ENCODE data around the gene ETV4.

ETV4 gene

GRCh38 chr17:43581613-43582012, 35.5 kb upstream of the ETV4 start:
- no peak overlapping the region for H3K27ac ChIP-seq (replicated peaks)
- no peak for DNase-seq (ENCODE audit: low read depth in 1 of 2, low spot score in 1 of 2)
- H3K4me3 ChIP-seq (replicated peaks; ENCODE audit: insufficient read depth, low read length) = no peak overlapping the region
- H3K27me3 ChIP-seq (ENCODE audit: insufficient read depth, poor library complexity, severe bottlenecking) = no peaks in the 10 kb centered on the region
- TF ChIP-seq CTCF (IDR thresholded peaks at IDR 0.05; ENCODE audit: insufficient read depth, low read length) (no peak), SPI1 (IDR thresholded peaks at IDR 0.05; ENCODE audit: borderline replicate concordance, low read depth) (no peak), GABPA (IDR thresholded peaks at IDR 0.05; ENCODE audit: low read depth) (no peak), POLR2AphosphoS5 (IDR thresholded peaks at IDR 0.05; ENCODE audit: low read depth) (no peak)
- TF ChIP-seq, protein P1, sequence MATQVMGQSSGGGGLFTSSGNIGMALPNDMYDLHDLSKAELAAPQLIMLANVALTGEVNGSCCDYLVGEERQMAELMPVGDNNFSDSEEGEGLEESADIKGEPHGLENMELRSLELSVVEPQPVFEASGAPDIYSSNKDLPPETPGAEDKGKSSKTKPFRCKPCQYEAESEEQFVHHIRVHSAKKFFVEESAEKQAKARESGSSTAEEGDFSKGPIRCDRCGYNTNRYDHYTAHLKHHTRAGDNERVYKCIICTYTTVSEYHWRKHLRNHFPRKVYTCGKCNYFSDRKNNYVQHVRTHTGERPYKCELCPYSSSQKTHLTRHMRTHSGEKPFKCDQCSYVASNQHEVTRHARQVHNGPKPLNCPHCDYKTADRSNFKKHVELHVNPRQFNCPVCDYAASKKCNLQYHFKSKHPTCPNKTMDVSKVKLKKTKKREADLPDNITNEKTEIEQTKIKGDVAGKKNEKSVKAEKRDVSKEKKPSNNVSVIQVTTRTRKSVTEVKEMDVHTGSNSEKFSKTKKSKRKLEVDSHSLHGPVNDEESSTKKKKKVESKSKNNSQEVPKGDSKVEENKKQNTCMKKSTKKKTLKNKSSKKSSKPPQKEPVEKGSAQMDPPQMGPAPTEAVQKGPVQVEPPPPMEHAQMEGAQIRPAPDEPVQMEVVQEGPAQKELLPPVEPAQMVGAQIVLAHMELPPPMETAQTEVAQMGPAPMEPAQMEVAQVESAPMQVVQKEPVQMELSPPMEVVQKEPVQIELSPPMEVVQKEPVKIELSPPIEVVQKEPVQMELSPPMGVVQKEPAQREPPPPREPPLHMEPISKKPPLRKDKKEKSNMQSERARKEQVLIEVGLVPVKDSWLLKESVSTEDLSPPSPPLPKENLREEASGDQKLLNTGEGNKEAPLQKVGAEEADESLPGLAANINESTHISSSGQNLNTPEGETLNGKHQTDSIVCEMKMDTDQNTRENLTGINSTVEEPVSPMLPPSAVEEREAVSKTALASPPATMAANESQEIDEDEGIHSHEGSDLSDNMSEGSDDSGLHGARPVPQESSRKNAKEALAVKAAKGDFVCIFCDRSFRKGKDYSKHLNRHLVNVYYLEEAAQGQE (IDR thresholded peaks at IDR 0.05; ENCODE audit: insufficient replicate concordance, low read depth) = no peak

DNA sequence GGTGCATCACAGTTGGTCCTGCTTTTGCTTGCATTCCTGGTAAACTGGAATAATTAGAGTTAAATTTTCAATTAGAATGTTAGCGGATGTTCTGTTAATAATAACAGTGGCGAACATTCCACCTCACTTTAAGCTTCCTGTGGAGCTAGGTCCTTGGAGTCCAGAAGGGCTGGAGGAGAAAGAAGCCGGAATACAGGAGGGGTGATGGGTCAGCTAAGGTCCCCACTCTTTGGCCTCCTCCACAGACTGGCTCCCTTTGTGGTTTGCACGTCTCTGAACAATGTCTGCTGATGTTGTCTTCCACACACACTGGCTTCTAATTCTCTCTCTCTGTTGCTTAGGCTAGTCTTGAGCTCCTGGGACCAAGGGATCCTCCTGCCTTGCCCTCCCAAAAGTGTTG, 35.0 kb upstream of the ETV4 start:
- H3K27ac ChIP-seq (replicated peaks) = no peak overlapping the region
- no peak for DNase-seq (ENCODE audit: low read depth in 1 of 2, low spot score in 1 of 2)
- H3K4me3 ChIP-seq (replicated peaks; ENCODE audit: insufficient read depth, low read length) = no peak overlapping the region
- H3K27me3 ChIP-seq (ENCODE audit: insufficient read depth, poor library complexity, severe bottlenecking) = no peaks in the 10 kb centered on the region
- TF ChIP-seq, protein P1 (IDR thresholded peaks at IDR 0.05; ENCODE audit: insufficient replicate concordance, low read depth) = no peak
- no peak for TF ChIP-seq SPI1 (IDR thresholded peaks at IDR 0.05; ENCODE audit: borderline replicate concordance, low read depth)
- TF ChIP-seq POLR2AphosphoS5 (IDR thresholded peaks at IDR 0.05; ENCODE audit: low read depth) = no peak
- no peak for TF ChIP-seq CTCF (IDR thresholded peaks at IDR 0.05; ENCODE audit: insufficient read depth, low read length)
- TF ChIP-seq GABPA (IDR thresholded peaks at IDR 0.05; ENCODE audit: low read depth) = no peak

GRCh38 chr17:43579566-43580140, 33.5 kb upstream of the ETV4 start:
- Histone ChIP-seq H3K4me3 (replicated peaks; ENCODE audit: insufficient read depth, low read length) (no peak overlapping the region), H3K27ac (replicated peaks) (no peak overlapping the region), H3K27me3 (ENCODE audit: insufficient read depth, poor library complexity, severe bottlenecking) (no peaks in the 10 kb centered on the region)
- DNase-seq (ENCODE audit: low read depth in 1 of 2, low spot score in 1 of 2) = no peak
- TF ChIP-seq, protein P1 (IDR thresholded peaks at IDR 0.05; ENCODE audit: insufficient replicate concordance, low read depth) = no peak
- no peak for TF ChIP-seq SPI1 (IDR thresholded peaks at IDR 0.05; ENCODE audit: borderline replicate concordance, low read depth)
- TF ChIP-seq GABPA (IDR thresholded peaks at IDR 0.05; ENCODE audit: low read depth) = no peak
- no peak for TF ChIP-seq POLR2AphosphoS5 (IDR thresholded peaks at IDR 0.05; ENCODE audit: low read depth)
- no peak for TF ChIP-seq CTCF (IDR thresholded peaks at IDR 0.05; ENCODE audit: insufficient read depth, low read length)
